ENCODE measurements around the gene HNRNPA3.
A peak's percentile ranks its signal among the peaks of the same experiment; 100 is the strongest.

Gene HNRNPA3

GRCh38 chr2:177225965-177226360 lies 13.4 kb downstream of the HNRNPA3 start:
- H3K9me3 ChIP-seq (ENCODE audit: insufficient read depth, low read length), result no peaks in the 10 kb centered on the region
- H3K9me2 ChIP-seq (replicated peaks; ENCODE audit: insufficient read depth, low read length), result no peaks in the 10 kb centered on the region
- H3K27ac ChIP-seq (ENCODE audit: low read depth, low read length), result peak overlapping the region; percentile 22; the same call in 1 of the 2 replicates
- H3K4me2 ChIP-seq (ENCODE audit: low read depth, low read length, poor library complexity, severe bottlenecking), result no peak overlapping the region
- H3K79me2 ChIP-seq (ENCODE audit: insufficient read depth, low read length), result no peaks in the 10 kb centered on the region
- TF ChIP-seq CTCF (IDR thresholded peaks at IDR 0.05; ENCODE audit: insufficient read depth, low read length, poor library complexity, severe bottlenecking), result no peak
- no peak for TF ChIP-seq EZH2phosphoT487 (conservative IDR thresholded peaks at IDR 0.05; ENCODE audit: low read length)
- peaks cover 8% of the 10 kb centered on the region; the same call in 1 of the 2 replicates for H4K20me1 ChIP-seq (ENCODE audit: low read depth, low read length)
- no peaks in the 10 kb centered on the region for H3K27me3 ChIP-seq (ENCODE audit: low read length)
- peaks cover 92% of the 10 kb centered on the region for H3F3A ChIP-seq (ENCODE audit: insufficient read depth)
- H3K4me3 ChIP-seq (ENCODE audit: insufficient read depth, low read length, poor library complexity, severe bottlenecking), result no peak overlapping the region
- H3K9ac ChIP-seq (ENCODE audit: low read length), result no peak overlapping the region
- H3K36me3 ChIP-seq (ENCODE audit: low read length), result peaks cover 30% of the 10 kb centered on the region
- H2AFZ ChIP-seq (ENCODE audit: low read depth, low read length, severe bottlenecking), result no peak overlapping the region

- Histone ChIP-seq H3F3A (ENCODE audit: insufficient read depth) (peaks cover 66% of the 10 kb centered on the region), H3K9ac (ENCODE audit: low read length) (no peak overlapping the region), H3K4me3 (ENCODE audit: insufficient read depth, low read length, poor library complexity, severe bottlenecking) (no peak overlapping the region), H4K20me1 (ENCODE audit: low read depth, low read length) (no peaks in the 10 kb centered on the region), H3K4me2 (ENCODE audit: low read depth, low read length, poor library complexity, severe bottlenecking) (no peak overlapping the region), H3K9me3 (ENCODE audit: insufficient read depth, low read length) (no peaks in the 10 kb centered on the region), H3K79me2 (ENCODE audit: insufficient read depth, low read length) (peaks cover 6% of the 10 kb centered on the region; the same call in 1 of the 2 replicates), H3K27me3 (ENCODE audit: low read length) (no peaks in the 10 kb centered on the region), H2AFZ (ENCODE audit: low read depth, low read length, severe bottlenecking) (no peak overlapping the region), H3K27ac (ENCODE audit: low read depth, low read length) (no peak overlapping the region), H3K9me2 (replicated peaks; ENCODE audit: insufficient read depth, low read length) (no peaks in the 10 kb centered on the region), H3K36me3 (ENCODE audit: low read length) (peaks cover 36% of the 10 kb centered on the region)
- no peak for TF ChIP-seq EZH2phosphoT487 (conservative IDR thresholded peaks at IDR 0.05; ENCODE audit: low read length)
These were observed 17.0 kb downstream of the HNRNPA3 start for GRCh38 chr2:177229442-177230242.

- H3K79me2 ChIP-seq (ENCODE audit: insufficient read depth, low read length), result peaks cover 22% of the 10 kb centered on the region
- no peak overlapping the region for H3K4me3 ChIP-seq (ENCODE audit: insufficient read depth, low read length, poor library complexity, severe bottlenecking)
- H3K9me3 ChIP-seq (ENCODE audit: insufficient read depth, low read length), result no peaks in the 10 kb centered on the region
- peaks cover 36% of the 10 kb centered on the region for H3K36me3 ChIP-seq (ENCODE audit: low read length)
- peaks cover 50% of the 10 kb centered on the region for H3F3A ChIP-seq (ENCODE audit: insufficient read depth)
- no peaks in the 10 kb centered on the region for H3K27me3 ChIP-seq (ENCODE audit: low read length)
- no peak overlapping the region for H3K4me2 ChIP-seq (ENCODE audit: low read depth, low read length, poor library complexity, severe bottlenecking)
- H3K27ac ChIP-seq (ENCODE audit: low read depth, low read length), result no peak overlapping the region
- H2AFZ ChIP-seq (ENCODE audit: low read depth, low read length, severe bottlenecking), result no peak overlapping the region
- H3K9ac ChIP-seq (ENCODE audit: low read length), result no peak overlapping the region
- no peaks in the 10 kb centered on the region for H3K9me2 ChIP-seq (replicated peaks; ENCODE audit: insufficient read depth, low read length)
- 0 out of 2 replicates have a peak, but pooled peaks cover 8% of the 10 kb centered on the region for H4K20me1 ChIP-seq (ENCODE audit: low read depth, low read length)
- no peak for TF ChIP-seq EZH2phosphoT487 (conservative IDR thresholded peaks at IDR 0.05; ENCODE audit: low read length)
- TF ChIP-seq CTCF (IDR thresholded peaks at IDR 0.05; ENCODE audit: insufficient read depth, low read length, poor library complexity, severe bottlenecking), result no peak
These were observed 18.7 kb downstream of the HNRNPA3 start for GRCh38 chr2:177231270-177231669.

- H3K9me2 ChIP-seq (replicated peaks; ENCODE audit: insufficient read depth, low read length), result no peaks in the 10 kb centered on the region
- H3K36me3 ChIP-seq (ENCODE audit: low read length), result peaks cover 36% of the 10 kb centered on the region
- peaks cover 8% of the 10 kb centered on the region; the same call in 1 of the 2 replicates for H4K20me1 ChIP-seq (ENCODE audit: low read depth, low read length)
- no peak overlapping the region for H3K9ac ChIP-seq (ENCODE audit: low read length)
- H3K79me2 ChIP-seq (ENCODE audit: insufficient read depth, low read length), result peaks cover 31% of the 10 kb centered on the region
- H3F3A ChIP-seq (ENCODE audit: insufficient read depth), result peaks cover 41% of the 10 kb centered on the region
- H3K4me2 ChIP-seq (ENCODE audit: low read depth, low read length, poor library complexity, severe bottlenecking), result no peak overlapping the region
- no peaks in the 10 kb centered on the region for H3K9me3 ChIP-seq (ENCODE audit: insufficient read depth, low read length)
- no peaks in the 10 kb centered on the region for H3K27me3 ChIP-seq (ENCODE audit: low read length)
- H3K27ac ChIP-seq (ENCODE audit: low read depth, low read length), result no peak overlapping the region
- no peak overlapping the region for H2AFZ ChIP-seq (ENCODE audit: low read depth, low read length, severe bottlenecking)
- no peak for TF ChIP-seq EZH2phosphoT487 (conservative IDR thresholded peaks at IDR 0.05; ENCODE audit: low read length)
- no peak for TF ChIP-seq CTCF (IDR thresholded peaks at IDR 0.05; ENCODE audit: insufficient read depth, low read length, poor library complexity, severe bottlenecking)
- no peak overlapping the region for H3K4me3 ChIP-seq (ENCODE audit: insufficient read depth, low read length, poor library complexity, severe bottlenecking)
These were observed 19.6 kb downstream of the HNRNPA3 start for GRCh38 chr2:177232098-177232704.
